Neural cell (in vitro differentiated cells): Measurements from ENCODE around the gene PRRX1.

Experiments
- POLR2AphosphoS5 ChIP-seq: IDR thresholded peaks from 2 replicates; pipeline ENCODE4 v1.6.1; 2012
- TAF1 ChIP-seq: IDR thresholded peaks from 2 replicates; pipeline ENCODE4 v1.6.1; 2012; ENCODE audit warnings: low read depth
- TF ChIP-seq, protein P1 (sequence below): fragments of 450-650 bp; IDR thresholded peaks from 2 replicates; pipeline ENCODE4 v1.5.1; 2014; ENCODE audit warnings: antibody characterized with exemption, mild to moderate bottlenecking, moderate library complexity; ENCODE audit not compliant: poor library complexity, severe bottlenecking
- TF ChIP-seq, protein P2 (sequence below): IDR thresholded peaks from 2 replicates; pipeline ENCODE4 v1.6.1; 2012; ENCODE audit warnings: borderline replicate concordance

DNA sequence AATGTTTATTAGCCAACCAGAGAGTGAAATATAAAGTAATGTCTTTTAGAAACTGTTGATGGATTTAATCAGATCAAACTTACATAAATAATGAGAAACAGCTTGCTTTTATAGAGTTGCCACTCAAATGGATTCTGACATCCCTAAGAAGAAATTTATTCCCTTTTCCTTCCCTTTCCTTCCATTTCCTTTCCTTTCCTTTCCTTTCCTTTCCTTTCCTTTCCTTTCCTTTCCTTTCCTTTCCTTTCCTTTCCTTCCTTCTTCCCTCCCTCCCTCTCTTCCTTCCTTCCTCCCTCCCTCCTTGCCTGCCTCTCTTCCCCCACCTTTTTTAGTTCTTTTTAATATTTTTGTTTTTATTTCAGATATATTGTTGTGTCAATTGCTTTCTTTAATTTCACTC, 27.3 kb downstream of the PRRX1 start:
- TF ChIP-seq, protein P1, sequence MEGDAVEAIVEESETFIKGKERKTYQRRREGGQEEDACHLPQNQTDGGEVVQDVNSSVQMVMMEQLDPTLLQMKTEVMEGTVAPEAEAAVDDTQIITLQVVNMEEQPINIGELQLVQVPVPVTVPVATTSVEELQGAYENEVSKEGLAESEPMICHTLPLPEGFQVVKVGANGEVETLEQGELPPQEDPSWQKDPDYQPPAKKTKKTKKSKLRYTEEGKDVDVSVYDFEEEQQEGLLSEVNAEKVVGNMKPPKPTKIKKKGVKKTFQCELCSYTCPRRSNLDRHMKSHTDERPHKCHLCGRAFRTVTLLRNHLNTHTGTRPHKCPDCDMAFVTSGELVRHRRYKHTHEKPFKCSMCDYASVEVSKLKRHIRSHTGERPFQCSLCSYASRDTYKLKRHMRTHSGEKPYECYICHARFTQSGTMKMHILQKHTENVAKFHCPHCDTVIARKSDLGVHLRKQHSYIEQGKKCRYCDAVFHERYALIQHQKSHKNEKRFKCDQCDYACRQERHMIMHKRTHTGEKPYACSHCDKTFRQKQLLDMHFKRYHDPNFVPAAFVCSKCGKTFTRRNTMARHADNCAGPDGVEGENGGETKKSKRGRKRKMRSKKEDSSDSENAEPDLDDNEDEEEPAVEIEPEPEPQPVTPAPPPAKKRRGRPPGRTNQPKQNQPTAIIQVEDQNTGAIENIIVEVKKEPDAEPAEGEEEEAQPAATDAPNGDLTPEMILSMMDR: no peak
- TF ChIP-seq POLR2AphosphoS5: no peak
- TF ChIP-seq, protein P2, sequence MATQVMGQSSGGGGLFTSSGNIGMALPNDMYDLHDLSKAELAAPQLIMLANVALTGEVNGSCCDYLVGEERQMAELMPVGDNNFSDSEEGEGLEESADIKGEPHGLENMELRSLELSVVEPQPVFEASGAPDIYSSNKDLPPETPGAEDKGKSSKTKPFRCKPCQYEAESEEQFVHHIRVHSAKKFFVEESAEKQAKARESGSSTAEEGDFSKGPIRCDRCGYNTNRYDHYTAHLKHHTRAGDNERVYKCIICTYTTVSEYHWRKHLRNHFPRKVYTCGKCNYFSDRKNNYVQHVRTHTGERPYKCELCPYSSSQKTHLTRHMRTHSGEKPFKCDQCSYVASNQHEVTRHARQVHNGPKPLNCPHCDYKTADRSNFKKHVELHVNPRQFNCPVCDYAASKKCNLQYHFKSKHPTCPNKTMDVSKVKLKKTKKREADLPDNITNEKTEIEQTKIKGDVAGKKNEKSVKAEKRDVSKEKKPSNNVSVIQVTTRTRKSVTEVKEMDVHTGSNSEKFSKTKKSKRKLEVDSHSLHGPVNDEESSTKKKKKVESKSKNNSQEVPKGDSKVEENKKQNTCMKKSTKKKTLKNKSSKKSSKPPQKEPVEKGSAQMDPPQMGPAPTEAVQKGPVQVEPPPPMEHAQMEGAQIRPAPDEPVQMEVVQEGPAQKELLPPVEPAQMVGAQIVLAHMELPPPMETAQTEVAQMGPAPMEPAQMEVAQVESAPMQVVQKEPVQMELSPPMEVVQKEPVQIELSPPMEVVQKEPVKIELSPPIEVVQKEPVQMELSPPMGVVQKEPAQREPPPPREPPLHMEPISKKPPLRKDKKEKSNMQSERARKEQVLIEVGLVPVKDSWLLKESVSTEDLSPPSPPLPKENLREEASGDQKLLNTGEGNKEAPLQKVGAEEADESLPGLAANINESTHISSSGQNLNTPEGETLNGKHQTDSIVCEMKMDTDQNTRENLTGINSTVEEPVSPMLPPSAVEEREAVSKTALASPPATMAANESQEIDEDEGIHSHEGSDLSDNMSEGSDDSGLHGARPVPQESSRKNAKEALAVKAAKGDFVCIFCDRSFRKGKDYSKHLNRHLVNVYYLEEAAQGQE: no peak
- TF ChIP-seq TAF1: no peak
